H7 (cell line): ENCODE results near the gene C10orf67. TPM values are rescaled to one million over a fixed set of nuclear protein-coding genes. Genes with fewer than 3 reads are reported as not detected.
"Not testable (repeated sequence)": the region's sequence is repeated elsewhere in the genome, so short reads cannot be mapped to it uniquely, and the experiment has no call there.

Source experiments
- DNase-seq: peaks from one replicate; pipeline ENCODE4 v3.0.0; 2012
- H3K27me3 ChIP-seq: 2 replicates; pipeline ENCODE4 v1.6.0; 2011; ENCODE audit warnings: mild to moderate bottlenecking, low read length; ENCODE audit not compliant: control insufficient read depth, insufficient read depth
- H3K36me3 ChIP-seq: replicated peaks from 2 replicates; pipeline ENCODE4 v1.5.1; 2011; ENCODE audit warnings: low read length; ENCODE audit not compliant: control insufficient read depth, insufficient read depth
- H3K4me3 ChIP-seq: 2 replicates; pipeline ENCODE4 v1.5.1; 2011; ENCODE audit warnings: low read depth, mild to moderate bottlenecking, control low read depth, low read length, moderate library complexity; ENCODE audit not compliant: insufficient read depth
- total RNA-seq: library from RNA; depleted of rRNA; stranded (reverse); fragments of >200 nt; shearing (Covaris generic); gene quantifications from 2 replicates; pipeline ENCODE4 v1.2.3, GENCODE V29; 2014

The C10orf67 gene
- total RNA-seq, 1 experiment from 2014 or later = not detected

DNA sequence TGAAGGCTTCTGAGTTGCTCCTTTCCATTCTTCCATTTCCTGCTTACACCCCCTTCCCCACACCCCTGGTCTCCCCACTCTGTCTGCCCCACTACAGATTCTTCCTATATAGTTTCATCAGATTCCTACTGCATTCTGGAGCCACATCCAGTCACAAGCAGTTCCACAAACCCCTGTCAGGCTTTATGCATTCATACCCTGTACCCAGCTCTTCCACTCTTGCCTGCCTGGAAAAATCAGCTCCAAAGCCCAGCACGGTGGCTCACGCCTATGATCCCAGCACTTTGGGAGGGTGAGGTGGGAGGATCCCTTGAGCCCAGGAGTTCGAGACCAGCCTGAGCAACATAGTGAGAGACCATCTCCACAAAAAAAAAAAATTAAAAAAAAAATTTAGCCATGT, 60.4 kb downstream of the C10orf67 start:
- no peaks in the 10 kb centered on the region for H3K27me3 ChIP-seq
- H3K36me3 ChIP-seq = no peaks in the 10 kb centered on the region
- H3K4me3 ChIP-seq = no peak overlapping the region
- DNase-seq = no peak

DNA sequence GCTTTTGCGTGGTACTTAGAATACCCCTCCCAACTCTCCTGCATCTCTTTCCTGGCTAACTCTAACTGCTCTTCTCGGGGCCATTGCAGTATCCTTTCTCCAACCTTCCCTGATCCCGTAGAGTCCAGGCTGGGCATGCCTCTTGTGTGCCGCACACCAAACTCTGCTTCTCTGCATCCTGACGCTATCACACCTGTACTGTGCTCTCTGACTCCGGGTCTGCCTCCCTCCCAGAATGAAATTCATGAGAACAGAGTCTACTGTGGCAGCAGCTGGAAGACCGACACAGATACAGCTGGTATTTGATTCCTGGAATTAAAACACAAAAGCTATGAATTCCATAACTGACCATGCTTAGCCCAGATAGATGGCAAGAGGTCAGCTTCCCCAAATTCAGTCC, 60.9 kb downstream of the C10orf67 start:
- no peak for DNase-seq
- H3K4me3 ChIP-seq = no peak overlapping the region
- H3K27me3 ChIP-seq = no peaks in the 10 kb centered on the region
- H3K36me3 ChIP-seq = no peaks in the 10 kb centered on the region

DNA sequence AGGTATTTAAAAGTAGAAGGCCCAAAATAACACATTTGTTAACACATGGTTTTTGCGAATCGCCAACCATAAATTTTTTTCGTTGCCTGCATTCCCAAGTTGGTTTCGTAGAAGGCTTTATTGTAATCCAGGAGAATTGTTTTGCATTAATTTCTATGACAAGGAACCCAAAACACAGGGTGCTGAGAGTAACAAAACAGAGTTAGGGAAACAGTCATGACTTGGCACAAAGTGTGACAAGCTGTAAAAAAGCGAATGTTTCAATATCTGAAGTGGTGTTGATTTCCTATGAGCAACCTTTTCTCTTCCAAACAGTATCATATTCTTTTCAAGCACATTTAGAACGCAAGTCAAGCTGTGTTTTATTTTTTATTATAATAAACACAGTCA, 63.6 kb downstream of the C10orf67 start:
- Histone ChIP-seq H3K36me3 (no peaks in the 10 kb centered on the region), H3K4me3 (no peak overlapping the region), H3K27me3 (no peaks in the 10 kb centered on the region)
- peak; percentile 26 for DNase-seq

DNA sequence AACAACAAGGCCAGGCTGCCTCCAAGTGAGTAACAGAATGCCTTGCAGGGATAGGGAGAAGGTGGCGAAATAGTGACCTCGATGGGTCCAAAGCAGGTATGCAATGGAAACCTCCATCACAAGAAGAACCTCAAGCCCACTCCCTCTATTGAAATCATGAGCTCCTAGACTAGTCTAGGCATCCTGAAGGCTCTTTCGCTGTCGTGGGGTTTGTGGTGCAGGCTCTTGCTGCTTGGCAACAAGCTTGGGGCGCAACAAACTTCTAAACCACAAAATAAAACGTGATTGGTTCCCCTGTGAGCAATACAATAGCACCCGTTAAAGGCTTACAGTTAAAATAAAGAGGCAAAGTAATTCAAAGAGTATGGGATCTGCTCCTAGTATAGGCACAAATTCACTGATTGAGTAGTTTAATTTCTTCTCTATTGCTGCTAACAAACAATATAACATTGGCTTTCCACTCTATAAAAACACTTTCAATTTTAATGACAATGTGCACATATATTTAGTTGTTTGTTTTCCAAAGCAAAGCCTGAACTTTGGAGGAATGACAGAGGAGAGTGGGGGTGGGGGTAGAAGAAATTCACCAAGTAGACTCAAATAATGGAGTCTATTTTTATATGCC, 64.1 kb downstream of the C10orf67 start:
- no peaks in the 10 kb centered on the region for H3K27me3 ChIP-seq
- peak; percentile 56 for DNase-seq
- H3K36me3 ChIP-seq = no peaks in the 10 kb centered on the region
- H3K4me3 ChIP-seq = no peak overlapping the region

DNA sequence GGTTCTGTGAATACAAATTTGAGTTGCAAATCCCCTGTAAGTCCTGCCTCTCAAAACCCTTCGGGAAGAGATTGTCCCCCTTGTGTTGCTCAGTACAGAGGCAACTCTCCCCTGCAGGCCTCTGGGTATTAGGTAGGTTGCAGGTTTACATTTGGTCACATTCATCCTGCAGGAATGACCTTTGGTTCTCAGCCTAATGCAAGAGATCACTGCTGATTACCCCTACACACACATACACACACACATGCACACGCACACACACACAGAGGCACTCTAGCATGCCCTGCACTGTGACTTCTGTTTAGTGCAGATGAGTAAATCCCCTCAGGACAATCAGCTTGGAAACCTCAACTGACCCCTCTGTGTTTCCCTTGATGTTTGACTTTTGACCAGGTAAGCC, 69.2 kb downstream of the C10orf67 start:
- Histone ChIP-seq H3K27me3 (no peaks in the 10 kb centered on the region), H3K36me3 (no peaks in the 10 kb centered on the region), H3K4me3 (no peak overlapping the region)
- no peak for DNase-seq

DNA sequence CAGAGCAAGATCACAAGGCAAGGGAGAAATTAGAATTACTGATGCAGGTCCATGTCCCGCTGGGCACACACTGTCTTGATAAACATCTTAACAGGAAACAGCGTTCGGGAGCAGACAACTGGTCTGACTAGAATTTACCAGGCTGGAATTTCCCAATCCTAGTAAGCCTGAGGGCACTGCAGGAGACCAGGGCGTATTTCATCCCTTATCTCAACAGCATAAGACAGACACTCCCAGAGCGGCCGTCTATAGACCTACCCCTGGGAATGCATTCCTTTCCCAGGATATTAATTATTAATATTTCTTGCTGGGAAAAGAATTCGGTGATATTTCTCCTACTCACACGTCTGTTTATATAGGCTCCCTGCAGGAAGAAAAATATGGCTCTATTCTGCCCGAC, 70.4 kb downstream of the C10orf67 start:
- not testable (repeated sequence) for H3K4me3 ChIP-seq, H3K27me3 ChIP-seq, H3K36me3 ChIP-seq, DNase-seq

DNA sequence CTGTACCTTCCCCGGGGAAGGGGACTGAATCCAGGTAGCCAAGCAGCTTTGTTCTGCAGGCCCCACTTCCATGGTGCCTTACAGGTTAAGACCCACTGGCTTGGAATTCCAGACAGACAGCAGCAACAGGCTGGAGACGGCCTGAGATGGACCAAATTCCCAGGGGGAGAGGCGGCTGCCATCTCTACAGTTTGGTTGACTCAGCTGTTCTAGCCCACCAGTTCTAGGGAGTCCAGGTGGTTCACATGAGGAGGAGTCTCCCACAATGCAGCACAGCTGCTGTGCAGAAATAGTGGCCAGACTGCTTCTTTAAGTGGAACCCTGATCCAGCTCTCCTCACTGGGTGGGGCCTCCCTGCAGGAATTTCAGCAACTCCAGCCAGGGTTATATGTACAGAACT, 74.1 kb downstream of the C10orf67 start:
- Histone ChIP-seq H3K36me3 (no peaks in the 10 kb centered on the region), H3K4me3 (no peak overlapping the region), H3K27me3 (no peaks in the 10 kb centered on the region)
- no peak for DNase-seq

DNA sequence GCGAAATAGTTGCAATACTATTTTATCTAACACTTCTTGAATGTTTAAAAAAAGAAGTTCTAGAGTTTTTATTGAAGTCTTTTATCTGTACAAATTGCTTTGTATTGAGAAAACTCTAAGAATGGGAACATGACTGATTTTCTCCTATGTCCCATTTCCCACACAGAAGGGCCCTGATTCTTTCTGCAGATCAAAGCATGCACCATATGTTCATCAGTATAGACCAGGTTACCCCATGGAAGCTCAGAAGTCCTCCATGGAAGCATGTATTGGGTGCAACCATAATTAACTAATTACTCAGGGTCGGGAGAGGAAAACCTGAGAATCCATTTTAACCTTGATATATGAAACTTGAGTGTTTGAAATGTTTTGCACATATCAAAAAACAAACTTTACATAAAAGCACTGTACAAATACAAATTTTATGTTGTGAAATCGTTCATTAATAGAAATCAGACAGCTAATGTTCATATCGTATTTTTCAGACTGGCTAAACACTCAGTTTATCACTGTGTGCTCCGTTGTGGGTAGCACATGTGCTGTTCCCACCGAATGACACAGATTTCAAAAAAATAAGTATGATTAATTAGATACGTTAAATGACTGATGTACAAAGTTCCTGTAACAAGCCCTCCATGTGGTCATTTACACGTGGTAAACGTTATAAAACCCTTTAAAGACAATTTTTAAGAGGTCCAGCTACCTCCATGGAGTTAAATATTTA, 81.0 kb downstream of the C10orf67 start:
- no peak for DNase-seq
- H3K27me3 ChIP-seq = no peaks in the 10 kb centered on the region
- H3K36me3 ChIP-seq = no peaks in the 10 kb centered on the region
- no peak overlapping the region for H3K4me3 ChIP-seq

DNA sequence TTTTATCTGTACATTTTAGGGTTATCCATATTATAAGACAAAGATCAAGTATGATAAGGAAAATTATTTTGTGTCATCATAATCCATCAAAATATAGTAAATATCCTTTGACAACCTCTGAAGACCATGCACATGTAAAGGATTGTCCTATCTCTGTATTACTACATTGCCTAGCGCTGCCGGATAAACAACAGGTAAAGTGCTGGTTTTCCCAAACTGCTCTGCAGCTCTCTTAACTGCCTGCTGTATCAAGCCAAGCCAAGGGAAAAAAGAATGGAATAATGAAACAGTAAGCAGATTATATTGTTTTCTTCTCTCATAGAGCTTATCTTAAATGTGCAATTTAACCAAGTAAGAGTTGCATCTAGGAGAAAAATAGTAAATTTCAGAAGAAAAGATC, 81.7 kb downstream of the C10orf67 start:
- no peaks in the 10 kb centered on the region for H3K27me3 ChIP-seq

DNA sequence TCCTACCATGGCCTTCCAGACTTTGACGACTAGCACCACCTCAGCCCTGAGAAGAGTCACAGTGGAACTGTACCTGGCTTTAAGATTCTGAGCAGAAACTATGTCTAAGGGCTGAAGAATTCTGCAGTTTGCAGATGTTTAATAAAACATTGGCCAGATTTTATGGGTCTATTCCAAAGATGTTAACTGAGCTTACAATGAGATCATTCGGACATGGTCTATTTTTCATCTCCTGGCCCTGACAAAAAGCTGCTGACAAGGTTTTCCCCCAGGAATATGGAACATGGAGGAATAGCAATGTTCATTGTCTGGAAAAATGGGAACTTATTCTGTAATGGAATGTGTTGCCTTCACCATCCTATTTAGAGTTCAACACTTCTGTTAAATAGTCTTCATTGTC, 86.1 kb downstream of the C10orf67 start:
- Histone ChIP-seq H3K4me3 (no peak overlapping the region), H3K27me3 (no peaks in the 10 kb centered on the region), H3K36me3 (no peaks in the 10 kb centered on the region)
- no peak for DNase-seq

More for the DNA sequence above, 81.7 kb downstream of the C10orf67 start:
- no peaks in the 10 kb centered on the region for H3K36me3 ChIP-seq
- no peak for DNase-seq
- no peak overlapping the region for H3K4me3 ChIP-seq

DNA sequence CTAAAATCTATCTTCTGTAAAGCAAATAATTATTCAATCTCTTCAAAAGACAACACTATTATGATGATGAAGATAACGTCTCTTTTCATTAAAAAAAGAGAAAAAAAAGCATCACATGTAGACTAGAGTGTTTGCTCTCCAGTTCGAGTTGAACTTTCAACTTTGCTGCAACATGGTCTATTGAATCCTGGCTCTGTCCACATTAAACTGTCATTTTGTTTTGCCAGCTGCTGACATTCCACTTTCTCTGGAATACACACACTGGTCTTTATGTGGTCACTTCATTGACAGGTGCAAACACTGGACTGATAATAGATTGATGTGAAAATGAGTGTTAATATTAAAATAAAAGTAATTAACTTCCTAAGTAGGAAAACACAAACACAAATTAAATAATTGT, 90.8 kb downstream of the C10orf67 start:
- DNase-seq = no peak
- Histone ChIP-seq H3K36me3 (no peaks in the 10 kb centered on the region), H3K4me3 (no peak overlapping the region), H3K27me3 (no peaks in the 10 kb centered on the region)

DNA sequence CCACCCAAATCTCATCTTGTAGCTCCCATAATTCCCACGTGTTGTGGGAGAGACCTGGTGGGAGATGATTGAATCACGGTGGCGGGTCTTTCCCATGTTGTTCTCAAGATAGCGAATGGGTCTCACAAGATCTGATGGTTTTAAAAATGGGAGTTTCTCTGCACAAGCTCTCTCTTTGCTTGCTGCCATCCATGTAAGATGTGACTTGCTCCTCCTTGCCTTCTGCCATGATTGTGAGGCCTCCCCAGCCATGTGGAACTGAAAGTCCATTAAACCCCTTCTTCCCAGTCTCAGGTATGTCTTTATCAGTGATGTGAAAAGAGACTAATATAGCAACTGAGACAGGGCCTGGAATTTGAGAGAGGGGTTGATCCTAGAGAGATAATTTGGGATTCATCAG, 91.7 kb downstream of the C10orf67 start:
- H3K27me3 ChIP-seq, DNase-seq, H3K36me3 ChIP-seq, H3K4me3 ChIP-seq: not testable (repeated sequence)

DNA sequence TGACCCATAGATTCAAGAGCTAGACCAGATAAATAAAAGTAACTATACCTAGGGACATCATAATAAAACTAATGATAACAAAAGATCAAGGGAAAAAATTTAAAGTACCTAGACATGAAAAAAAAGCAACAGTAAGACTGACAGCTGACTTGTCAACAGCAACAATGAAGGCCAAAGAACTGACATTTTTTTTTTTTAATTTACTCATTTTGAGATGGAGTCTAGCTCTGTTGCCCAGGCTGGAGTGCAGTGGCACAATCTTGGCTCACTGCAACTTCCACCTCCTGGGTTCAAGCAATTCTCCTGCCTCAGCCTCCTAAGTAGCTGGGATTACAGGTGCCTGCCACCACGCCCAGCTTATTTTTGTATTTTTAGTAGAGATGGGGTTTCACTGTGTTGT, 102.8 kb downstream of the C10orf67 start:
- H3K36me3 ChIP-seq, H3K4me3 ChIP-seq, H3K27me3 ChIP-seq, DNase-seq: not testable (repeated sequence)

DNA sequence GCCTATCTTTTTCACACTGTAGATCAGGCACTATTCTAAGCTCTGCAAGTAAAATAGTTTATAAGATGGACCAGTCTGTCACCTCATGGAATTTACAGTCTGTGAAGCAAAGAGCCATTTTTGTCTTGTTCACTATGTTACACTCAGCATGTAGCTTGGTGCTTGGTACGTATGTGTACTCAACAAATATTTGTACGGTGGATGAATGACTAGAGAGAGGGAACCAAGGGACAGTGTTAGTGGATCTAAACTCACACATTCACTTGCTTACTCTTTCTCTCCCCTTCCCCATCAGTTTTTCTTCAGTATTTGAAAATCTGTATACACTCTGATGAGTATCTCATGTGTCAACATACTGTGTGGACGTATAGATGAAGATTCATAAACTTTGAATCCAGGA, 106.6 kb downstream of the C10orf67 start:
- Histone ChIP-seq H3K36me3 (no peaks in the 10 kb centered on the region), H3K4me3 (no peak overlapping the region), H3K27me3 (no peaks in the 10 kb centered on the region)
- DNase-seq = no peak

DNA sequence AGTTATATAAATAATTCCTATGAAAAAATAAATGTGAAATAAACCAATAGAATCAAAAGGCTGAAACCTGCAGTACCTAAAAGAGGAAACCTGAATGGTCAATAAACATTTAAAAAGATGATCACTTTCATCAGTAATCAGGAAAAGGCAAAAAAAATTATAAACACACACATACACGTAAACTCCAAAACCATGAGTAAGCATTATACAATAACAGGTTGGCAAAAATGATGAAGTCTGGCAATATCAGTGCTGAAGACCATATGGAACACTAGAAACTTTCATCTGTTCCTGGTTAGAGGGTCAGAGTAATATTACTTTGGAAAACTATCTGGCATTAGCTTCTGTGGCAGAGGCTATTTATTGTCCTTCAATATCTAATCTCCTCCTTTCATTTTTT, 114.0 kb downstream of the C10orf67 start:
- no peak overlapping the region for H3K4me3 ChIP-seq
- no peak for DNase-seq
- no peaks in the 10 kb centered on the region for H3K27me3 ChIP-seq
- H3K36me3 ChIP-seq = no peaks in the 10 kb centered on the region
